ENCODE results near the gene BHLHE40. TPM values are rescaled to one million over a fixed set of nuclear protein-coding genes. Genes with fewer than 3 reads are reported as not detected.

The BHLHE40 gene
- total and polyA plus RNA-seq, 9 donors = 13.2 to 38.2 (median 24.4) TPM

DNA sequence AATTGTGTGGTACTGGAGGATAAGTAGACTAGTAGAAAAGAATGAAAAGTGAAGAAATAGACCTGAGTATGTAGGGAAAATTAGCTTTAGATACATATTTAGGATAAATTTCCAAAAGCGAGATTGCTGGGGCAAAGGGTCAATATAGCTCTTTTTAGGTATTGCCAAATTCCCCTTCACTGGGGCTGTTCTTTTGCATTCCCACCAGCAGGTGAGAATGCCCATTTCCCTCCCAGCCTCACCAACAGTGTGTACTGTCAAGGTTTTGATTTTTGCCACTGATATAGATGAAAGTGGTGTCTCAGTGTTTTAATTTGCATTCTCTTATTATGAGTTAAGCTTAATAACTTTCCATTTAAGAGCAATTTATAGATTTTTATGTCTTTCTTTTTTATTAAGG lies 35.7 kb upstream of the BHLHE40 start:
- no peak overlapping the region for H3K27ac ChIP-seq (ENCODE audit: low read length)
- H3K27me3 ChIP-seq (ENCODE audit: control insufficient read depth, insufficient read depth, low read length) = no peaks in the 10 kb centered on the region
- no peaks in the 10 kb centered on the region for H3K4me1 ChIP-seq (ENCODE audit: control insufficient read depth, insufficient read depth, low read length)
- H3K36me3 ChIP-seq (ENCODE audit: control insufficient read depth, insufficient read depth, low read length) = no peaks in the 10 kb centered on the region
- no peak for DNase-seq
- H3K9me3 ChIP-seq (replicated peaks; ENCODE audit: control insufficient read depth, low read depth, low read length) = no peaks in the 10 kb centered on the region
- WGBS (ENCODE audit: insufficient coverage) = no CpG with 5 or more reads among the region's 1 CpG
- no peak overlapping the region for H3K4me3 ChIP-seq (ENCODE audit: low read length)

DNA sequence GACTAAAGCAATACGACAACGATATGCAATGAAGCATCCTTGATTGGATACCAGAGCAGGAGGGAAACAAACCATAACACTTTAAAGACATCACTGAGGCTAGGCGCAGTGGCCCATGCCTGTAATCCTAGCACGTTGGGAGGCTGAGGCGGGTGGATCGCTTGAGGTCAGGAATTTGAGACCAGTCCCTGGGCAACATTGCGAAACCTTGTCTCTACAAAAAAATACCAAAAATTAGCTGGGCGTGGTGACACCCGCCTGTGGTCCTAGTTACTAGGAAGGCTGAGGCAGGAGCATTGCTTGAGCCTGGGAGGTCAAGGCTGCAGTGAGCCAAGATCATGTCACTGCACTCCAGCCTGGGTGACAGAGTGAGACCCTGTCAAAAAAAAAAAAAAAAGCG lies 33.9 kb upstream of the BHLHE40 start:
- H3K4me1 ChIP-seq (ENCODE audit: control insufficient read depth, insufficient read depth, low read length) = no peaks in the 10 kb centered on the region
- no peaks in the 10 kb centered on the region for H3K36me3 ChIP-seq (ENCODE audit: control insufficient read depth, insufficient read depth, low read length)
- no peaks in the 10 kb centered on the region for H3K9me3 ChIP-seq (replicated peaks; ENCODE audit: control insufficient read depth, low read depth, low read length)
- H3K27ac ChIP-seq (ENCODE audit: low read length) = no peak overlapping the region
- 70% methylated on average over 2 of the region's 10 CpGs for WGBS (ENCODE audit: insufficient coverage)
- H3K27me3 ChIP-seq (ENCODE audit: control insufficient read depth, insufficient read depth, low read length) = no peaks in the 10 kb centered on the region
- no peak overlapping the region for H3K4me3 ChIP-seq (ENCODE audit: low read length)
- no peak for DNase-seq

DNA sequence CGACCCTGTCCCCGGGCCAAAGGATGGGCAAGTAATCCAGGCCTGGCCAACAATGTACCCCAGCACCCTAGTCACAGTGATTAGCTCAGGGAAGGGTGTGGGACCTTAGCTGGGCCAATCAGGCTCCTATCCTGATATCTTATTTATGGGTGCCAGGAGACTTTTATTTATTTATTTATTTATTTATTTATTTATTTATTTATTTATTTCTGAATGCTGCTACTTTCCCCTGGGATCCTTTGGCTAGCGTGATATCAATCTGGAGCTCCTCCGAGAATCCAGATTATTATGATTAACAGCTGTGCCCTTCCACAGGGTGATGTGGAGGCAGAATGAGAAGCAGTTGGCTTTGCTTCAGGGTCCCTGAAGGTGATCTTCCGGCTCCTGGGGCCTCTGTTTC lies 32.2 kb upstream of the BHLHE40 start:
- no peak overlapping the region for H3K27ac ChIP-seq (ENCODE audit: low read length)
- no peaks in the 10 kb centered on the region for H3K27me3 ChIP-seq (ENCODE audit: control insufficient read depth, insufficient read depth, low read length)
- 93% methylated on average over 4 of the region's 5 CpGs for WGBS (ENCODE audit: insufficient coverage)
- no peak overlapping the region for H3K4me3 ChIP-seq (ENCODE audit: low read length)
- DNase-seq = no peak
- no peaks in the 10 kb centered on the region for H3K4me1 ChIP-seq (ENCODE audit: control insufficient read depth, insufficient read depth, low read length)
- no peaks in the 10 kb centered on the region for H3K9me3 ChIP-seq (replicated peaks; ENCODE audit: control insufficient read depth, low read depth, low read length)
- H3K36me3 ChIP-seq (ENCODE audit: control insufficient read depth, insufficient read depth, low read length) = no peaks in the 10 kb centered on the region

DNA sequence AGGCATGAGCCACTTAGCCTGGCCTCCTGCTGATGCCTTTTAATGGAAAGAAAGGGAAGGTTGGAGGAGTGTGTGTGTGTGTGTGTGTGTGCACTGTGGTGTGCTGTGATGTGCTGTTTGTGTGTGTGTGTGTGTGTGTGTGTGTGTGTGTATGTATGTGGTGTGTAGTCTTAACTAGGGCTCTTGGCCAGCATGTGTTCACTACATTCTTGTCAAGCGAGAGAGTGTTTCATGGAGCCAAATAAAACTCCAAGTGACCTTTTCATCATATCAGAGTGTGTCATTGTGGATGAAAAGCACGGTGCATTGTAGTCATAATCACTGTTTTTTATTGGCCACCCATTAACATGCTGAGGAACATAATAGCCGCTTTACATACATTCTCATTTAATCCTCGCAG lies 30.8 kb upstream of the BHLHE40 start:
- H3K4me3 ChIP-seq (ENCODE audit: low read length) = no peak overlapping the region
- WGBS (ENCODE audit: insufficient coverage) = no CpG with 5 or more reads among the region's 4 CpGs
- DNase-seq = no peak
- no peaks in the 10 kb centered on the region for H3K36me3 ChIP-seq (ENCODE audit: control insufficient read depth, insufficient read depth, low read length)
- no peaks in the 10 kb centered on the region for H3K4me1 ChIP-seq (ENCODE audit: control insufficient read depth, insufficient read depth, low read length)
- no peaks in the 10 kb centered on the region for H3K27me3 ChIP-seq (ENCODE audit: control insufficient read depth, insufficient read depth, low read length)
- no peaks in the 10 kb centered on the region for H3K9me3 ChIP-seq (replicated peaks; ENCODE audit: control insufficient read depth, low read depth, low read length)
- H3K27ac ChIP-seq (ENCODE audit: low read length) = no peak overlapping the region

DNA sequence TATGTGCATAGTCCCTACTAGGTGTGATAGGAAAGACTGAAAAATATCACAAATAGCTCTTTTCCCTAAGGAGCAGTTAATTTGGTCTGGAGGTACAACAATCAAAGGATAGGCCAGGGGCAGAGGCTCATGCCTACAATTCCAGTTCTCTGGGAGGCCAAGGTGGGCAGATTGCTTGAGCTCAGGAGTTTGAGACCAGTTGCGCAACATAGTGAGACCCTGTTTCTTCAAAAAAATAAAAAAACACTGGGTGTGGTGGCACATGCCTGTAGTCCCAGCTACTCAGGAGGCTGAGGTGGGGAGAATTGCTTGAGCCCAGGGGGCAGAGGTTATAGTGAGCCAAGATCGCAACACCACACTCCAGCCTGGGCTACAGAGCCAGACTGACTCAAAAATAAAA lies 30.2 kb upstream of the BHLHE40 start:
- Histone ChIP-seq H3K36me3 (ENCODE audit: control insufficient read depth, insufficient read depth, low read length) (no peaks in the 10 kb centered on the region), H3K4me1 (ENCODE audit: control insufficient read depth, insufficient read depth, low read length) (no peaks in the 10 kb centered on the region), H3K4me3 (ENCODE audit: low read length) (no peak overlapping the region), H3K27ac (ENCODE audit: low read length) (no peak overlapping the region), H3K9me3 (replicated peaks; ENCODE audit: control insufficient read depth, low read depth, low read length) (no peaks in the 10 kb centered on the region), H3K27me3 (ENCODE audit: control insufficient read depth, insufficient read depth, low read length) (no peaks in the 10 kb centered on the region)
- DNase-seq = no peak
- WGBS (ENCODE audit: insufficient coverage) = 86% methylated on average over 1 of the region's 2 CpGs

DNA sequence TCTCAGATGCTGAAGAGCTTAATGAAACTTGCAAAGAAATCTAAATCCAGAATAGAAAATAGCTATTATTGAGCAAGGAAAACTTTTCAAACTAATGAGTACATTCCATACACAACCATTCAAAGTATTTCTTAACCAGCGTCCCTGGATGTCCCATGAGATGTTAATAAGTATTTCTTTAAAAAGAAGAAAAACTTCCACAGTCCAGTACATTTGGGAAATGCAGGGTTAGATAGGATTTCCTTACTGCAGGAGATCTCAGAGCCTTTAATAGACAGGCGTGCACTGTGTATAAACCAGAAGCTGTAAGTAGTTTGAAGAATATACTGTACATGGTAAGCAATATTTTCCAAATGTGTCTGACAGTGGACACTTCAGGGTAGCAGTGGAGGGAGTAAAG lies 29.6 kb upstream of the BHLHE40 start:
- no peaks in the 10 kb centered on the region for H3K9me3 ChIP-seq (replicated peaks; ENCODE audit: control insufficient read depth, low read depth, low read length)
- H3K27ac ChIP-seq (ENCODE audit: low read length) = no peak overlapping the region
- no peaks in the 10 kb centered on the region for H3K27me3 ChIP-seq (ENCODE audit: control insufficient read depth, insufficient read depth, low read length)
- DNase-seq = peak; percentile 5
- WGBS (ENCODE audit: insufficient coverage) = 67% methylated on average over 1 of the region's 2 CpGs
- H3K4me3 ChIP-seq (ENCODE audit: low read length) = no peak overlapping the region
- no peaks in the 10 kb centered on the region for H3K36me3 ChIP-seq (ENCODE audit: control insufficient read depth, insufficient read depth, low read length)
- no peaks in the 10 kb centered on the region for H3K4me1 ChIP-seq (ENCODE audit: control insufficient read depth, insufficient read depth, low read length)

DNA sequence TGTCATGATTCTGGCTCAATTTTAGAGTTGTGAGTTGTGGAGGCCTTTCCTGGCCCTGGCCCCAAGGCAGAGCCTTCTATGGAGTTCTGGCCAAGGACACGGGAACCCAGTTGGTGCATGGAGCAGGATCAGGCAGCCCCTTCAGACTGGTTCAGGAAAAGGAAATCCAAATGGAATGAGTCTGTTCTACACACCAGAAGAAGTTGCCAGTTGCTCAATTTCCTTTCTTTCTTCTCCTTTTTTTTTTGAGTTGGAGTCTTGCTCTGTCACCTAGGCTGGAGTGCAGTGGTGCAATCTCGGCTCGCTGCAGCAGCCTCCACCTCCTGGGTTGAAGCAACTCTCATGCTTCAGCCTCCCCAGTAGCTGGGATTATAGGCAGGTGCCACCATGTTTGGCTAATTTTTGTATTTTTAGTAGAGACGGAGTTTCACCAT lies 28.9 kb upstream of the BHLHE40 start:
- Histone ChIP-seq H3K4me3 (ENCODE audit: low read length) (no peak overlapping the region), H3K27ac (ENCODE audit: low read length) (no peak overlapping the region), H3K9me3 (replicated peaks; ENCODE audit: control insufficient read depth, low read depth, low read length) (no peaks in the 10 kb centered on the region), H3K27me3 (ENCODE audit: control insufficient read depth, insufficient read depth, low read length) (no peaks in the 10 kb centered on the region), H3K4me1 (ENCODE audit: control insufficient read depth, insufficient read depth, low read length) (no peaks in the 10 kb centered on the region), H3K36me3 (ENCODE audit: control insufficient read depth, insufficient read depth, low read length) (no peaks in the 10 kb centered on the region)
- 100% methylated on average over 1 of the region's 4 CpGs for WGBS (ENCODE audit: insufficient coverage)
- no peak for DNase-seq

DNA sequence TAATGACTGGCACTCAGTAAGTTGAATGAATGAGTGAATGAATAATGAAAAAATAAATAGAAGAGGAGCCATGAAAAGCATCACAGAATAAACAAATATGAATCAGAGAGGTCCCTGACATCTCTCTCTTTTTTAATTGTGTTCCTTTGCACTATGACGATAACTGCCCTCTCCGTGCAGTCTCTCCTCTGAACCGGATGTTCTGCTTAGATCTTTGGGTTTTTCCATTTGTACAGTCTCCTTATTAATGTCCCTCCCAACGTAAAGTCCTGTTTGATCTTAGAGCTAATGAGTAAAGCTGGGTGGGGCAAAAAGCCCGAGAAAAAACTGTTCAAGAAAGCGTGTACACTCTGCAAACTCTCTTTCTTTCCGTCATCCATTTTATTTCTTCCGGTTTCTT lies 28.3 kb upstream of the BHLHE40 start:
- Histone ChIP-seq H3K4me3 (ENCODE audit: low read length) (no peak overlapping the region), H3K36me3 (ENCODE audit: control insufficient read depth, insufficient read depth, low read length) (no peaks in the 10 kb centered on the region), H3K27ac (ENCODE audit: low read length) (no peak overlapping the region), H3K27me3 (ENCODE audit: control insufficient read depth, insufficient read depth, low read length) (no peaks in the 10 kb centered on the region), H3K4me1 (ENCODE audit: control insufficient read depth, insufficient read depth, low read length) (no peaks in the 10 kb centered on the region), H3K9me3 (replicated peaks; ENCODE audit: control insufficient read depth, low read depth, low read length) (no peaks in the 10 kb centered on the region)
- WGBS (ENCODE audit: insufficient coverage) = 100% methylated on average over 1 of the region's 8 CpGs
- no peak for DNase-seq

DNA sequence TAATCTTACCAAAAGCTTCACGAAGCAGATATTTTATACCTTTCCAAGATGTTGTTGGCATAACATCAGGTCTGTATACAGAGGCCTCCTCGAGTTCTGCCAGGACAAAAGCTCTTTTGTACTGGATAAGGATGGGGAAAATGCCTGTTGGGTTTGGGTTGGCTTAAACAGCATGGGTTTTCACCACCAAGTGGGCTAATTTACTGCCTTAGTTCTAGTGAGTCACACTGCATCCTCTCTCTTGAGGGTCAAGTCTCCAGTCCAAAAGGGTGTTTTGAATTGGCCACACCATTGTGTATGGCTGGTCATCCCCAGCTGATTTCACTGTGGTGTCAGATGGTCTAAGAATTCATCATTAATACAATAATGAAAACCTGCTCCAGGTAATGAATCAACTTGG lies 26.1 kb upstream of the BHLHE40 start:
- H3K36me3 ChIP-seq (ENCODE audit: control insufficient read depth, insufficient read depth, low read length) = no peaks in the 10 kb centered on the region
- no peak overlapping the region for H3K4me3 ChIP-seq (ENCODE audit: low read length)
- H3K27ac ChIP-seq (ENCODE audit: low read length) = no peak overlapping the region
- no peaks in the 10 kb centered on the region for H3K9me3 ChIP-seq (replicated peaks; ENCODE audit: control insufficient read depth, low read depth, low read length)
- DNase-seq = no peak
- H3K27me3 ChIP-seq (ENCODE audit: control insufficient read depth, insufficient read depth, low read length) = no peaks in the 10 kb centered on the region
- no peaks in the 10 kb centered on the region for H3K4me1 ChIP-seq (ENCODE audit: control insufficient read depth, insufficient read depth, low read length)
- WGBS (ENCODE audit: insufficient coverage) = no CpG with 5 or more reads among the region's 2 CpGs

DNA sequence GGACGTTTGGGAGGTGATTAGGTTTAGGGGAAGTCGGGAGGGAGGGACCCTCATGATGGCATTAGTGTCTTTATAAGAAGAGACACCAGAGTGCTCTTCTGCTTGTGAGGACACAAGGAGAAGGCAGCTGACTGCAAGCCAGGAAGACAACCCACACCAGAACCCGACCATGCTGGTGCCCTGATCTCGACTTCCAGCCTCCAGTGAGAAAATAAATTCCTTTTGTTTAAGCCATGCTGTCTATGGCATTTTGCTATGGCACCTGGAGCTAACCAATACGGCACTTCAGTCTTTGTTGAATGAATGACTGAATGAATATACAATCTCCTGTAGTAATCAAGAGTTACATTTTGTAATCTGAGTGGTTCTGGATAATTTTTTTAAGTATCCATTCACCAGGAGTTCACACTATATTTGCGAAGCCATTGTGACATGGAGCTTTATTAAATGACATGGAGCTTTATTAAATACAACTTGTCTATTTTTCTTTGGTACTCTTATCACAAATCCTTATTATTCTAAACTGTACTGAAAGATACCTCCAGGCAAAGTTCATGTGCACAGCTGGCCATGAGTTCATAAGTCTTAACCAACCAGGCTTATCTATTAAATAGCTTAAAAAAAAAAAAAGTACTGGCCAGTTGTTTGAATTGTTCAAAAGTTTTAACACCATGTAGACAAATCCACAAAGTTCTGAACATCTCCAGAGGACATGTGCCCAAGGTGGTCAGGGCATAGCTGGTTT lies 24.8 kb upstream of the BHLHE40 start:
- Histone ChIP-seq H3K9me3 (replicated peaks; ENCODE audit: control insufficient read depth, low read depth, low read length) (peaks cover 3% of the 10 kb centered on the region), H3K4me1 (ENCODE audit: control insufficient read depth, insufficient read depth, low read length) (no peaks in the 10 kb centered on the region)
- WGBS (ENCODE audit: insufficient coverage) = no CpG with 5 or more reads among the region's 6 CpGs

DNA sequence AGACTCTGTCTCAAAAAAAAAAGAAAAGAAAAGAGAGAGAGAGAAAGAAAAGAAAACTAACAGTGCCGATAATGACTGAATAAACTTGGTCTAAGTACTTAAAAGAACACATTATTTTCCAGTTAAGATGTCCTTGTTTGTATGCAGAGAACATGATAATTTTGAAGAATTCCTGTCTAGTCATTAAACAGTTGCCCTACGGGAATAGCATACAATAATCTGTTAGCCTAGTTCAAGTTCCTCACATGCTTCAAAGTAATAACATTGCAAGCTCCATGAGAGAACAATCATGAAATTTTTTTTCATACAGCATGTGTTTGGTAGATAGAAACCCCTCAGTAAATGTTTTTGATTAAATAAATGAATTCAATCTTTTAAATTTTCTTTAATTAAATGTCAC lies 23.1 kb upstream of the BHLHE40 start:
- no peaks in the 10 kb centered on the region for H3K36me3 ChIP-seq (ENCODE audit: control insufficient read depth, insufficient read depth, low read length)
- no CpG with 5 or more reads among the region's 2 CpGs for WGBS (ENCODE audit: insufficient coverage)
- H3K27me3 ChIP-seq (ENCODE audit: control insufficient read depth, insufficient read depth, low read length) = no peaks in the 10 kb centered on the region
- H3K9me3 ChIP-seq (replicated peaks; ENCODE audit: control insufficient read depth, low read depth, low read length) = peaks cover 3% of the 10 kb centered on the region
- H3K27ac ChIP-seq (ENCODE audit: low read length) = no peak overlapping the region
- H3K4me1 ChIP-seq (ENCODE audit: control insufficient read depth, insufficient read depth, low read length) = no peaks in the 10 kb centered on the region
- H3K4me3 ChIP-seq (ENCODE audit: low read length) = no peak overlapping the region
- no peak for DNase-seq

More for the DNA sequence above, 24.8 kb upstream of the BHLHE40 start:
- Histone ChIP-seq H3K36me3 (ENCODE audit: control insufficient read depth, insufficient read depth, low read length) (no peaks in the 10 kb centered on the region), H3K4me3 (ENCODE audit: low read length) (no peak overlapping the region), H3K27me3 (ENCODE audit: control insufficient read depth, insufficient read depth, low read length) (no peaks in the 10 kb centered on the region), H3K27ac (ENCODE audit: low read length) (no peak overlapping the region)
- no peak for DNase-seq
